HG02759 (cell line): Measurements from ENCODE around the gene OBSL1.

ENCODE experiments used
- ATAC-seq: cut with Tn5 transposase; IDR thresholded peaks from one replicate; pipeline ENCODE4 v1.9.1; 2021; ENCODE audit warnings: mild to moderate bottlenecking, moderate library complexity; ENCODE audit not compliant: unreplicated experiment

OBSL1 gene

DNA sequence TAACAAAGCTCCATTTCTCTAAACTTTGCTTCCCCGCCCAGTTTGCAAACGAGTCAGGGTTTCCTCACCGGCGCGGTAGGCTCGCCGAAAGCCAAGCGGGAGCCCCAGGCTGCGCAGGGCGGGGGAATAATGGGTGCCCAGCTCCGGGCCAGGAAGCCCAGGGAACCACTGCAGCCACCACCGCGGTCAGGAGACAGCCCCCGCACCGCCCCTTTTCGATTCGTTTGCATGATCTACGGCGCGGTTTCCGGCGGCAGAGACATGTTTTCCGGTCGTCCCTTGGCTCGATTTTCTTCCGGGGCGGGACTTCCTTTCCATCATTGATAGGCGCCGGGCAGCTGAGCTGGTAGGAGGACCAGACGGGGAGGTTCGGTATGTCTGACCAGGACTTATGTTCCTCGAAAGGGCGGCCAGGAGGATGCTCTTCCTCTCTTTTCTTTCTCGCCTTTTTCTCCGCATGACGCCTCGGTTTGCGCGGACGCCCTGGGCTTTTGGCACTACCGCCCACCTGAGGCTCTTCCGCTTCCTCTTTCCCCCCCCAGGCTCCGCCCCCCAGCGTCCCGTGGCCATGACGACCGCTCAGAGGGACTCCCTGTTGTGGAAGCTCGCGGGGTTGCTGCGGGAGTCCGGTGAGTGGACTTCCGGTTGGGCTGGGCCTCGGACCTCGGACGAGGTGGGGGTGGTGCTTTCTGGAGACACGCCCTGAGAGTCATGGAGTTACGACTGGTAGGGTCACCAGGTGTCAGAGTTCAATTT, 26.4 kb upstream of the OBSL1 start, which contains the start of gene STK11IP:
STK11IP (plus strand) TSS at position 306 of the 756 bp plus-strand sequence; CDS start at position 569, 263 bp downstream.
- ATAC-seq, result peak; percentile 91

- ATAC-seq, result peak; percentile 3
These were observed 25.7 kb upstream of the OBSL1 start for GRCh38 chr2:219596954-219597551.

DNA sequence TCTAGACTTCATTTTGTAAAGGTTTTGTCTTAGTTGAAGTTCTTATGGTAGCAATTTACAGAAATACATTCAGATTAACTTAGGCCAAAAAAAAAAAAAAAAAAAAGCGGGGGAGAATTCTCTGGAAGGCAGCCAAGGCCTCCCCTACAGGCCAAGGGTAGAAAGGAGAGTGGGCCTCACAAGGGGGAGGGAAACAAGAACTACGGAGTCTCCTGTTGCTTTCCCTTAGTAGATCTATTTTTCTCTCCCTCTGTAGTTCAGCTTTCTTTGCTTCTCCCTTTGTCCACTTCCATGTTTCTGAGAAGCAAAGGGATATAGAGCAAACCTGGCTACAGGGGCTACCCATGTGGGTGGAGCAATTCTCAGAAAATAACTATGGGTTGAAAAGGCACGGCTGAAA, 23.9 kb upstream of the OBSL1 start:
- no peak for ATAC-seq

GRCh38 chr2:219593154-219593553, 21.8 kb upstream of the OBSL1 start:
- ATAC-seq, result no peak

DNA sequence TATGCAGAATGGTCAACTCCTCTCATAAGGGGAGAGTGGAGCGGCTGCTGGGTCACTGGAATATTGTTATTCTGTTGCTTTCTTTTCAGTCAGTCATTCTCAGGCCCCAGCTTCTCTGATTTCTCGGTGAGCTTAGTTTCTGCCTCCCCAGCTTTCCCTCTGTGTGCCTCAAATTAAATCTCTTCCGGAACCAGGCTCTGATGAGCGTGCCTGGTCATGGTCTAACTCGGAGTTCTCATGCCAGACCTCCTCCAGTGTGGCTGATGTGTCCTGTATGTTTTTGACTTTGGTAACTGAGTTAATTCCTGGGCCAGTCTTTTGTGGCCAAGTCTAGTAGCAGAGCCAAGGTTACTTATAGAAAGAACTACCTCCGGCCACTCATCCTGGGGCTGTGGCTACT, 21.4 kb upstream of the OBSL1 start:
- no peak for ATAC-seq

GRCh38 chr2:219591091-219591490, 19.8 kb upstream of the OBSL1 start:
- no peak for ATAC-seq

- no peak for ATAC-seq
These were observed 10.0 kb upstream of the OBSL1 start for GRCh38 chr2:219581346-219581745.

DNA sequence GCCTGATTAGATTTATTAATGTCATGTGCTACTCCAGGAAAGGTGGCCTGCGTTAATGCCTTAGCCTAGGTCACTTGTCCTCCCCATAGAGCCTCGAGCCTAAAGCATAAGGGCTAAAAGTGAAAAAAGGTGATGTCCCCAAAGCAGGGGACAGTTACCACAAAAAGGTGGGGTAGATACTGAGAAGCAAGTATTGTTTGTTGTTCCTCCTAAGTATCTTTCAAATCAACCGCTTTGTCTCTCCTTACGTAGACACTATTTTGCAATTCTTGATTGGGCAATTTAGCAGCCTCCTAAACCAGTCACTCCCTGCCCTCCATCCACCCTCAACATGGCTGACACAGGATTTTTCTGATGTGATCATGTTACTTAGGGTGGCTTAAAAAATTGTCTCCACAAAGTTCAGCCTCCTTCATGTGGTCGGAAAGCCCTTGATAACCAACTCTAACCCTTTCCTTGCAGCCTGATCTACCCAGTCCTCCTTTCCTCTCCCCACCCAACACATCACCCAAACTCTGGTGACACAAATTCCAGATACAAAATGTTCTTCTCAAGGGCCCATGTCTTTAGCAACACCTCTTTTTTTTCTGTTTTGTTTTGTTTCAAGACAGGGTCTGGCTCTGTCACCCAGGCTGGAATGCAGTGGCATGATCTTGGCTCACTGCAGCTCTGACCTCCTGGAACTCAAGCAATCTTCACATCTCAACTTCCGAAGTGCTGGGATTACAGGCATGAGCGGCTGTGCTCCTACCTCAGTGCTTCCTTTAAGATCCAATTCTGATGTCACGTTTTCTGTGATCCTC, 7.7 kb upstream of the OBSL1 start:
- no peak for ATAC-seq

- ATAC-seq, result no peak
These were observed 5.4 kb upstream of the OBSL1 start for GRCh38 chr2:219576505-219577388.

GRCh38 chr2:219575566-219576504, 4.5 kb upstream of the OBSL1 start:
- no peak for ATAC-seq

DNA sequence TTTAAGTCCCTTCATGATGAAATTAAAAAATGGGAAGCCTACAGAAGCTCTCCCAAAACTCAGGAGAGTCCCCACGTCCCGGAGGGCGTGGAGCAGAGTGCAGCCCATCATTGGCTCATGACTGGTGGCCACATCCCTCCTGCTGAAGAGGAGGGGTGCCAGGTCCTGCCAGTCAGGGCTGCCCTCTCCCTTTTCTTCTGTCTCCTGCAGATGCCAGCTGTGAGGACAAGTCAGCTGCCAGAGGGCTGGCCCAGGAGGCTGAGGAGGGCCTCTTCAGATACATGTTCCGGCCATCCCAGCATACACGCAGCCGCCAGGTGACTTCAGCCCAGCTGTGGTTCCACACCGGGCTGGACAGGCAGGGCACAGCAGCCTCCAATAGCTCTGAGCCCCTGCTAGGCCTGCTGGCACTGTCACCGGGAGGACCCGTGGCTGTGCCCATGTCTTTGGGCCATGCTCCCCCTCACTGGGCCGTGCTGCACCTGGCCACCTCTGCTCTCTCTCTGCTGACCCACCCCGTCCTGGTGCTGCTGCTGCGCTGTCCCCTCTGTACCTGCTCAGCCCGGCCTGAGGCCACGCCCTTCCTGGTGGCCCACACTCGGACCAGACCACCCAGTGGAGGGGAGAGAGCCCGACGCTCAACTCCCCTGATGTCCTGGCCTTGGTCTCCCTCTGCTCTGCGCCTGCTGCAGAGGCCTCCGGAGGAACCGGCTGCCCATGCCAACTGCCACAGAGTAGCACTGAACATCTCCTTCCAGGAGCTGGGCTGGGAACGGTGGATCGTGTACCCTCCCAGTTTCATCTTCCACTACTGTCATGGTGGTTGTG, 3.4 kb upstream of the OBSL1 start:
- ATAC-seq, result no peak

DNA sequence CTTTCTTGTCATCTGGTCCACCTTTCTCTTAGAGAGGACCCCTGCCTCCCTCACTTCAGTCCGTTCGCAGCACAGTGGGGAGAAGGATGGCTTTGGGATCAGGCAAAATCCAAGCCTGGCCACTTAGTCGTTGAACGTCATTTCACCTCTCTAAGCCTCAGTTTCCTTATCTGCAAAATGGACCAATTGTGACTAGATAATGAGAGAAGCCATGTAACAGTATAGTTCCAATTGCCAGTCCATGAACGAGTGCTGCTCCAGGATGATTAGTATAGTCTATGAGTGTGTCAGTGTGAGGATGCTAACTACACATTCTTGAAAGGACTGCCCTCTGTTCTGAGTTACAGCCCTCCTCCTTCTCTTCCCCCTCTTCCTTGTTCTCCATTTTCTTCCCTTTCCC, 1.8 kb upstream of the OBSL1 start:
- no peak for ATAC-seq

DNA sequence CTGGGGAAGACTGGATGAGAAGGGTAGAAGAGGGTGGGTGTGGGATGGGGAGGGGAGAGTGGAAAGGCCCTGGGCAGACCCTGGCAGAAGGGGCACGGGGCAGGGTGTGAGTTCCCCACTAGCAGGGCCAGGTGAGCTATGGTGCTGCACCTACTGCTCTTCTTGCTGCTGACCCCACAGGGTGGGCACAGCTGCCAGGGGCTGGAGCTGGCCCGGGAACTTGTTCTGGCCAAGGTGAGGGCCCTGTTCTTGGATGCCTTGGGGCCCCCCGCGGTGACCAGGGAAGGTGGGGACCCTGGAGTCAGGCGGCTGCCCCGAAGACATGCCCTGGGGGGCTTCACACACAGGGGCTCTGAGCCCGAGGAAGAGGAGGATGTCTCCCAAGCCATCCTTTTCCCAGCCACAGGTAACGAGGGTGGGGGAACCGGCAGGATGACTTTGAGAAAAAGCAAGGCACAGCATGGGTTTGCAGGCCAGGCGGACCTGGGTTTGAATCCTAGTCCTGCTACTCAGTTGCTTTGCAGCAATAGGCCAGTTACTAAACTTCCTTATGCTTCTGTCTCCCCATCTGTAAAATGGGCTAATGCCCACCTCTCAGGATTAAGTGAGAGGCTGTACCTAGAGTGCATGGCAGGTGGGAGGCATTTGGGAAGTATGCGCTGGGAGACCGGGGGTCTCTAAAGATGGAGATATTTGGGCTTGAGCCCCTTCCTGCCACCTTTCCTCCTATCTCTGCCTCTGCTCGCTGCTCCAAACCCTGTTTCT, 1.1 kb upstream of the OBSL1 start, which contains the start of gene INHA:
INHA (plus strand) TSS at position 74 of the 765 bp plus-strand sequence; CDS start at position 139, 65 bp downstream.
- ATAC-seq, result no peak

DNA sequence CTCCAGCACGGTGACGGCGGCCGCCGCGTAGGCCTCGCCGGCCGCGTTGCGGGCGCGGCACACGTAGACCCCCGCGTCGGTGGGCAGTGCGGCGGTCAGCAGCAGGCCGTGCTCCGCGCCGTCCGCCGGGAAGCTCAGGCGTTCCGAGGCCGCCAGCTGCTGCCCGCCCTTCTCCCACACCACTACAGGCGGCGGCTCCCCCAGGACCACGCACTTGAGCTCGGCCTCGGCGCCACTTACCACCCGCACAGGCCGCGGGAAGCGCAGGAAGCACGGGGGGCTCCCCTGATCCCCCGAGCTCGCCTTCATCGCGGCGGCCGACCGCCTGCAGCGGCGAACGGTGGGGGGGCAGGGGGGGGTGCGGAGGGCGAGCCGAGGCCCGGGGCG, 422 bp downstream of the OBSL1 start:
- ATAC-seq, result no peak

DNA sequence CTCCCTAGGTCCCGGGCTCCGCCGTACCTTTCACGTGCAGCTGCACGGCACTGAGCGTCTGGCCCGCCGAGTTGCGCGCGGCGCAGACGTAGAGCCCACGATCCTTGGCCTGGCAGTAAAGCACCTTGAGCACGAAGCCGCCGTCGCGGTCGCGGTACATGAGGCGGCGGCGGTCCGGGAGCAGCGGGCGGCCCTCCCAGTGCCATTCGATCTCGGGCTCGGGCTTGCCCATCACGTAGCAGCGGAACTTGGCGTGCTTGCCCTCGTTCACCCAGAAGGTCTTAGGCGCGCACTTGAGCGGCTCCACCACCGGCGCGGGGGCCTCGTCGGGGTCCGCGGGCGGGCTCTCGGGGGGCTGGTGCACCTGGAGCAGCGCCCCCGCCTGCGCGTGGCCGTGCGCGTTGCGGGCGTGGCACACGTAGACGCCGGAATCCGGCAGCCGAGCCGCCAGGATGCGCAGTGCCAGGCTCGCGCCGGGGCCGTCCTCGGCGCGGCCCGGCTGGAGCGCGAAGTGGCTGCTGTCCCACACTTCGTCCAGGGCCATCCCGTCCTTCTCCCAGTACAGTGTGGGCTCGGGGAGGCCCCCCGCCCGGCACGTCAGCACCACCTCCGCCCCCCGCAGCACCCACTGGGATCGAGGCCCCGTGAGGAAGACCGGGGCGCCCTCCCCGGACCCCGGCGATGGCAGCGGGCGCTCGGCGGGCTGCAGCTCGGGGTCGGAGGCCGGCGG, 980 bp downstream of the OBSL1 start:
- no peak for ATAC-seq

DNA sequence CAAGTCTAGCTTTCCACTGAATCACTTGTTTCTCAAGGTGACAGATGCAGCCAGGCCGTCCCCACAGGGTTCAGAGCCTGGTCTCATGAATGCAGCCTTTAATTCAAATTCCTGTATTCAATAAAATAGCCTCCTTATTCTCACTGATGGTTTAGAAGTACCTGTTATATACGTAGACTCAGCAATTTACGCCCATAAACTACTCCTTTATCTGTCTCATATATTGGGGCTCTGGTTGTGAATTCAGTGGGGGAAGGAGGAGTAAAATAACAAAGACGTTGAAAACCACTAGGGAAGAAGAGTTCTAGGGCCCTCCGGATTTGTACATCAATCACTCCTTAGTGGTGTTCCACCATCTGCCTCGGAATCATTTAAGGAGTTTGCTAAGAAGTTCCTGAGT, 1.7 kb downstream of the OBSL1 start:
- ATAC-seq, result no peak

DNA sequence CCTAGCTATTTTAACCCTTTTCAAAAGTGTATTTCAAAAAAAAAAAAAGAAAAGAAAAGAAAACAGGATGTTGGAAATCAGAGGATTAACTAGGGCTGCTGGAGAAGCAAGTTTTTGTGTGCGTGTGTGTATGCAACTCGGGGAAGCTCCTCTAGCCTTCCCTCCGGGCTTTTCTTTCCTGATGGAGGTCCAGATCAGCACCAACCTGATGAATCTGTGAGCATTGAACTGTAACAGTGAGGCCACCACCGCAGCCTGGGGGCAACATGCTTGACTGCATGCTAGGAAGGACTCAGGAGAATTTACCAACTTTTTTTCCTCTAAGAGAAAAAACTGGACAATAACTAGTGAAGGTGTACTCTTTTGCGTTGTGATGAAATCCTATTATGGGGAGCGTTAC, 2.3 kb downstream of the OBSL1 start:
- no peak for ATAC-seq
